Measurements from ENCODE around the gene TMEM222.

Gene TMEM222

DNA sequence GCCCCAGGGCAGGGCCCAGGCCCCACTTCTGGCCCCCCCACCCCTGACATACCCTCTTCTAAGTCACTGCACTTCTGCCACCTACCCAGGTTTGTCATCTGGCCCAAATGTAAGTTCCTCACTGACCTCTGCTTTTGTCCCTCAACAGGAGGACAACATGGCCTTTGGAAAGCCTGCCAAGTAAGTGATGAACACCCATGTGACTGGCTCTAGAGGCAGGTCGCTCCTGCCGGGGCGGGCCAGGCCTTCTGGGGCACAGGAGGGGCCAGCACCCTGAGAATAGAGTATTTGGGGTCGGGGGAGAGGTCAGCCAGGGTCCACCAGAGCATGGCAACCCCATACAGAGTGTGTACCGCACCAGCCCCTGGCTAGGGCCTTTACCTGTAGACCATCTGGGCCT is 10.0 kb downstream of the TMEM222 start:
- Histone ChIP-seq H3K27ac (ENCODE audit: low read depth, low read length) (no peak overlapping the region), H3K4me1 (ENCODE audit: insufficient read depth, low read length) (no peaks in the 10 kb centered on the region)

DNA sequence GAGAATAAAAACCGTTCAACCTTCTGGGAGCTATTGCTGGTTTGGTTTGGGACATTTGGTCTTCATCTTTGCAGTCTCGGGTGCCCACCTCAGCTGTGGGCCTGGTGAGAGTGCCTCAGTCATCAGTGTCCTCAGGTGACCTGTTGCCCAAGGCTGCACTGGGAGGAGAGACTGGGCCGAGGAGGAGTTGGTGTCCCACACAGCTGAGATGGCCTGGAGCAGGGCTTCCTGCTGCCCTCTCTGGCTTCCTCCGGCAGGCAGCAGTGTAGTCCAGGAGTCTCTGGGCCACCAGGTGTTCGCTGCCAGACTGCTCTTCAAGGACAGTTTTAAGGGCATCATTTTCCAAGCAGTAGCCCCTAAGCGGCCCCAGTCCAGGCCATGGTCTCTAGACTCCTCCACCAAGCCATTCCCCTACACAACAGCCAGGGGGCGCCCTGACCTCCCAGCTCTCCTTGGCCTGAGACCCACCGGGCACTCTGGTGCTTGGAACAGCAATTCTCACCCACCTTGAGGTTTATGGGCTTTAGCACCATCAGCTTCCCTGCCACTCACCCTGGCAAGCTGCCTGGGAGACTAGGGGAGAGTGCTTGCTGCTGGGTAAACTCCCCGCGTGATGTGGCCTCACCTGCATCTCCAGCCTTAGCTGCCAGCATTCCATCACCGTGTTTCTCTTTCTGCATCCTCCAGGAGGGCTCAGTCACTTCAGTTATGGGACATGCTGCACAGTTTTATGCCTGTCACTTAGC is 10.7 kb downstream of the TMEM222 start:
- Histone ChIP-seq H3K27me3 (ENCODE audit: insufficient read depth, low read length) (no peaks in the 10 kb centered on the region), H3K27ac (ENCODE audit: low read depth, low read length) (no peak overlapping the region), H3K9ac (ENCODE audit: low read depth, low read length) (no peak overlapping the region), H3K4me1 (ENCODE audit: insufficient read depth, low read length) (no peaks in the 10 kb centered on the region), H3K36me3 (ENCODE audit: insufficient read depth, low read length) (peaks cover 62% of the 10 kb centered on the region), H3K9me3 (ENCODE audit: insufficient read depth, low read depth, low read length) (no peaks in the 10 kb centered on the region), H3K4me3 (ENCODE audit: low read length) (no peak overlapping the region)
- WGBS, result 75% methylated on average over 11 of the region's 11 CpGs

More for the DNA sequence above, 10.0 kb downstream of the TMEM222 start:
- Histone ChIP-seq H3K9ac (ENCODE audit: low read depth, low read length) (no peak overlapping the region), H3K9me3 (ENCODE audit: insufficient read depth, low read depth, low read length) (no peaks in the 10 kb centered on the region), H3K4me3 (ENCODE audit: low read length) (no peak overlapping the region), H3K27me3 (ENCODE audit: insufficient read depth, low read length) (no peaks in the 10 kb centered on the region), H3K36me3 (ENCODE audit: insufficient read depth, low read length) (peaks cover 65% of the 10 kb centered on the region)
- 93% methylated on average over 5 of the region's 5 CpGs for WGBS

DNA sequence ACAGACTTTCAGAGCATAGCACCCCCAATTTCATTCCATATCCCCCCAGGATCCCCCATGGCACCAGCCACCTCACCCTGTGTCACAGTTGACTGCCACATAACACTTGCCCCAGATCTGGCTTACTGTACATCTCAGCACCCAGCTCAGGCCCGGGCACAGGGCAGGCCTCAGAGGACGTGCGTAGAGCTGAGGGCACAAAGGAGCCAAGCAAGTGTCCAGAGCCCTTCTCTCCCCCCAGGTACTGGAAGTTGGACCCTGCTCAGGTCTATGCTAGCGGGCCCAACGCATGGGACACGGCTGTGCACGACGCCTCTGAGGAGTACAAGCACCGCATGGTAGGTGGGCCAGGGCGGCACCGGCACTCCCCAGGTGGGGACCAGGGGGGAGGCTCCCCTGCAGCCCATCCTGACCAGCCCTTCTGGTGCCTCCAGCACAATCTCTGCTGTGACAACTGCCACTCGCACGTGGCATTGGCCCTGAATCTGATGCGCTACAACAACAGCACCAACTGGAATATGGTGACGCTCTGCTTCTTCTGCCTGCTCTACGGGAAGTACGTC is 11.8 kb downstream of the TMEM222 start:
- Histone ChIP-seq H3K9ac (ENCODE audit: low read depth, low read length) (no peak overlapping the region), H3K36me3 (ENCODE audit: insufficient read depth, low read length) (peaks cover 52% of the 10 kb centered on the region), H3K9me3 (ENCODE audit: insufficient read depth, low read depth, low read length) (no peaks in the 10 kb centered on the region), H3K4me3 (ENCODE audit: low read length) (no peak overlapping the region), H3K27ac (ENCODE audit: low read depth, low read length) (no peak overlapping the region), H3K4me1 (ENCODE audit: insufficient read depth, low read length) (no peaks in the 10 kb centered on the region), H3K27me3 (ENCODE audit: insufficient read depth, low read length) (no peaks in the 10 kb centered on the region)
- WGBS, result 96% methylated on average over 17 of the region's 17 CpGs

DNA sequence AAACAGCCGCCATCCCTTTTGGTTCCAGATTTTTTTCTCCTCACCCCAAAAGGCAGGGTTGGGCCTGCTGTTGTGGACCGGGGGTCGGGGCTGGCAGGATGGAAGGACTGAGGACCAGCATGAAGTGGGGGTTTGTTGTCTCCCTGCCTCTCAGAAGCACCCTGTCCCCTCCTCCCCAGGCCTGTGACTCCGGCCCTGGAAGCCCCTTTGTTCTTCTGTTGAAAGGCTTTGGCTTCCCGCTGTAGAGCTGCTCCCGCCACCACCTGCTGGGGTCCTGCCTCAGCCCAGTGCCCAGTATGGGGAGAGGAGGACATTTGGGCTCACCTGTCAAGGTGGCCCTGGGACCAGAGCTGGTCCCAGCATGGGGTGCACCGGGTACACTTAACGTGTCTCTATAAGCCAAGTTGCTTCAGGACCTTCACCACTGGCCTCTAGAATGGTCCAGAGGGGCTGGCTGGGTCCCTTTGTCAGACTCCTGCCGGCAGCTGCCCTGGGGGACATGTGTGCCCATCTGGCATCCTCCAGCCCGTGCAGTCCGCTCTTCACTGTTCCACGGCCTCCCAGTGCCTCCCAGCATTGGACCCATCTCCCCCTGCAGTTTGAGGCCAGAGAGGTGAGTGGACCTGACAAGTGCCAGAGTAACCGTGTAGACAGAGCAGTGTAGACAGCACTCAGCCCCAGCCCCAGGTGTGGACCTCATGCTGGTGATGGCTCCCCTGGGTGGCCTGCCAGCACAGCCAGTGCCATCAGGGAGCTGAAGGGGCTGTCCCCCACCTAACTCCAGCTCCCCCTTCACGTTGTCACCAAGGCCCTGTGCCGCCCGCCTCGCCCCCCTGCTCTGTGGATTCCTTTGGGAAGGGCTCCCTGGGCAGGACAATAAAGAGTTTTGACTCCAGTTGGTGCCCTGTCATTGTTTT is 13.8 kb downstream of the TMEM222 start:
- H3K4me1 ChIP-seq (ENCODE audit: insufficient read depth, low read length), result peaks cover 3% of the 10 kb centered on the region; the same call in 1 of the 2 replicates
- H3K9ac ChIP-seq (ENCODE audit: low read depth, low read length), result no peak overlapping the region
- no peaks in the 10 kb centered on the region for H3K9me3 ChIP-seq (ENCODE audit: insufficient read depth, low read depth, low read length)
- H3K27ac ChIP-seq (ENCODE audit: low read depth, low read length), result no peak overlapping the region
- H3K27me3 ChIP-seq (ENCODE audit: insufficient read depth, low read length), result no peaks in the 10 kb centered on the region
- H3K4me3 ChIP-seq (ENCODE audit: low read length), result no peak overlapping the region
- WGBS, result 93% methylated on average over 17 of the region's 17 CpGs
- H3K36me3 ChIP-seq (ENCODE audit: insufficient read depth, low read length), result peaks cover 46% of the 10 kb centered on the region

DNA sequence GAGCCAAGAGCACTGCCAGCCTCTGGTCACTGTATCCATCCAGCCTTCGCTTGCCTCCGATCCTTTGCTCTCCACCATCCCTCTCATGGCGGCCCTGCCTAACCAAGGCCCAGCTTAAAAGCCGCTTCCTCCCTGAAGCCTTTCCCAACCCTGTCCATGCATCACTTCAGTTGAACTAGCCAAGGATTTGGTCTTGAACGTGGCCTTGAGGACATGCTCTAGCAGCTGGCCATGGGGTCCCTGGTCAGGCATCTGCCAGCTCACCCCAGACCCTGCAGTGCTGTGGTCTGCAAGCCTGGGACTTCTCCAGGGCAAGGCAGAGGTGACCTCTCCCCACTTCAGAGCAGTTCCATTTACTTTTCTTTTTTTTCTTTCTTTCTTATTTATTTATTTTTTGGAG is 14.8 kb downstream of the TMEM222 start:
- no peak overlapping the region for H3K27ac ChIP-seq (ENCODE audit: low read depth, low read length)
- no peaks in the 10 kb centered on the region for H3K9me3 ChIP-seq (ENCODE audit: insufficient read depth, low read depth, low read length)
- peaks cover 37% of the 10 kb centered on the region for H3K36me3 ChIP-seq (ENCODE audit: insufficient read depth, low read length)
- H3K27me3 ChIP-seq (ENCODE audit: insufficient read depth, low read length), result no peaks in the 10 kb centered on the region
- H3K4me3 ChIP-seq (ENCODE audit: low read length), result no peak overlapping the region
- 92% methylated on average over 5 of the region's 5 CpGs for WGBS
- no peak overlapping the region for H3K9ac ChIP-seq (ENCODE audit: low read depth, low read length)
- peaks cover 7% of the 10 kb centered on the region; the same call in 1 of the 2 replicates for H3K4me1 ChIP-seq (ENCODE audit: insufficient read depth, low read length)

- H3K9ac ChIP-seq (ENCODE audit: low read depth, low read length), result no peak overlapping the region
- WGBS, result 84% methylated on average over 6 of the region's 6 CpGs
Observed at GRCh38 chr1:27338751-27339150, 16.8 kb downstream of the TMEM222 start.

GRCh38 chr1:27339213-27339612 is 17.2 kb downstream of the TMEM222 start:
- Histone ChIP-seq H3K27ac (ENCODE audit: low read depth, low read length) (no peak overlapping the region), H3K27me3 (ENCODE audit: insufficient read depth, low read length) (no peaks in the 10 kb centered on the region), H3K4me3 (ENCODE audit: low read length) (no peak overlapping the region), H3K36me3 (ENCODE audit: insufficient read depth, low read length) (peaks cover 18% of the 10 kb centered on the region), H3K9ac (ENCODE audit: low read depth, low read length) (no peak overlapping the region), H3K4me1 (ENCODE audit: insufficient read depth, low read length) (peaks cover 26% of the 10 kb centered on the region), H3K9me3 (ENCODE audit: insufficient read depth, low read depth, low read length) (no peaks in the 10 kb centered on the region)
- WGBS, result 76% methylated on average over 5 of the region's 5 CpGs

More at GRCh38 chr1:27338751-27339150, 16.8 kb downstream of the TMEM222 start:
- H3K4me3 ChIP-seq (ENCODE audit: low read length), result no peak overlapping the region
- no peaks in the 10 kb centered on the region for H3K27me3 ChIP-seq (ENCODE audit: insufficient read depth, low read length)
- H3K4me1 ChIP-seq (ENCODE audit: insufficient read depth, low read length), result peaks cover 26% of the 10 kb centered on the region
- H3K9me3 ChIP-seq (ENCODE audit: insufficient read depth, low read depth, low read length), result no peaks in the 10 kb centered on the region
- H3K36me3 ChIP-seq (ENCODE audit: insufficient read depth, low read length), result peaks cover 22% of the 10 kb centered on the region
- no peak overlapping the region for H3K27ac ChIP-seq (ENCODE audit: low read depth, low read length)

- 24% methylated on average over 22 of the region's 22 CpGs for WGBS
- Histone ChIP-seq H3K9me3 (ENCODE audit: insufficient read depth, low read depth, low read length) (no peaks in the 10 kb centered on the region), H3K9ac (ENCODE audit: low read depth, low read length) (peak within 1 kb of the TSS; percentile 34; the same call in 1 of the 2 replicates), H3K4me3 (ENCODE audit: low read length) (peak within 1 kb of the TSS; percentile 42), H3K27me3 (ENCODE audit: insufficient read depth, low read length) (no peaks in the 10 kb centered on the region), H3K36me3 (ENCODE audit: insufficient read depth, low read length) (no peaks in the 10 kb centered on the region; the same call in 1 of the 2 replicates), H3K27ac (ENCODE audit: low read depth, low read length) (no peak within 1 kb of the TSS), H3K4me1 (ENCODE audit: insufficient read depth, low read length) (peaks cover 26% of the 10 kb centered on the region)
Observed at GRCh38 chr1:27341525-27342252, 19.7 kb downstream of the TMEM222 start, which contains the start of gene SYTL1. Gene SYTL1, plus strand, starts transcription at chr1:27342022. Its CDS starts 3,313 bp downstream, at chr1:27345335.

- H3K27me3 ChIP-seq (ENCODE audit: insufficient read depth, low read length), result no peaks in the 10 kb centered on the region
- no peaks in the 10 kb centered on the region for H3K9me3 ChIP-seq (ENCODE audit: insufficient read depth, low read depth, low read length)
- no peak overlapping the region for H3K27ac ChIP-seq (ENCODE audit: low read depth, low read length)
- H3K36me3 ChIP-seq (ENCODE audit: insufficient read depth, low read length), result no peaks in the 10 kb centered on the region; the same call in 1 of the 2 replicates
- WGBS, result 81% methylated on average over 8 of the region's 8 CpGs
- peak overlapping the region; percentile 42 for H3K4me3 ChIP-seq (ENCODE audit: low read length)
- peaks cover 26% of the 10 kb centered on the region for H3K4me1 ChIP-seq (ENCODE audit: insufficient read depth, low read length)
- H3K9ac ChIP-seq (ENCODE audit: low read depth, low read length), result peak overlapping the region; percentile 34; the same call in 1 of the 2 replicates
Observed at GRCh38 chr1:27342391-27342777, 20.4 kb downstream of the TMEM222 start.

DNA sequence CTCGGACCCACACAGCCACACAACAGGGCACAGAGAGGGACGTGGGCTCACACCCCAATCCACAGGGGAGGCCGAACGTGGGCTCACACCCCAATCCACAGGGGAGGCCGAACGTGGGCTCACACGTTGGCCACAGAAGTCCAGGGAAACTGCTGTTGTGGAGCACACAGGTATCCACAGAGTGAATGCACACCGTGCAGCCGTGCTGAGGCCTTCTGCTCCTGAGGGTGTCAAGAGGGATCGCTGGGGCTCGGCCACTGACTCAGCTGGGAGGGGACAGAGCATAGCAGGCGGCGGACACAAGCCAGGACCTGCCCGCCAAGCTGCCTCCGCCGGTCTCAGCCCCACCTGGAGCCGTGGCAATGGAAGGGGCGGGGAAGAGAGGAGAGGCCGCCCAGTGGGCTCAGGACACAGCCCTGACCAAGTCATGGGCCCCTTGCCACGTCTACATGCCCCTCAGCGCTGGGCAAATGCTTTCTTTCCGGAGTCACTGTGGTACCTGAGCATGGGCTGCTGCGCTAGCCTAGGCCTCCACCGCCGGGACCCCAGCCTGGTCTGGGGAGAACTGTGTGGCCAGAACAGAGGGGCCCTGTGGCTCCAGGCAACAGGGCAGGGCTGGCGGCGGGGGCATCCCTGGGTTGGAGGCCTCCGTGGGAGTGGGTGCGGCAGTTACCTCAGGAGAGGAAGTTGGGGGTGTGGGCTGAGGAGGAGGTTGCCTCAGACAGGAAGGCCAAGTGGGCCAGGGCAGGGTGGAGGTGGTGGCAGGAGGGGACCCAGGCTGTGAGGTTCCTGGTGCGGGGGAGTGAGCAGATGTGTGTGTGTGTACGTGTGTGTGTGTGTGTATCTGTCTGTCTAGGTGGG is 21.0 kb downstream of the TMEM222 start:
- Histone ChIP-seq H3K4me1 (ENCODE audit: insufficient read depth, low read length) (peaks cover 26% of the 10 kb centered on the region), H3K4me3 (ENCODE audit: low read length) (no peak overlapping the region), H3K27ac (ENCODE audit: low read depth, low read length) (0 out of 2 replicates have a peak overlapping the region, but pooled peaks have one; percentile 18), H3K27me3 (ENCODE audit: insufficient read depth, low read length) (no peaks in the 10 kb centered on the region), H3K36me3 (ENCODE audit: insufficient read depth, low read length) (no peaks in the 10 kb centered on the region; the same call in 1 of the 2 replicates), H3K9ac (ENCODE audit: low read depth, low read length) (peak overlapping the region; percentile 21; the same call in 1 of the 2 replicates), H3K9me3 (ENCODE audit: insufficient read depth, low read depth, low read length) (no peaks in the 10 kb centered on the region)
- 59% methylated on average over 31 of the region's 31 CpGs for WGBS

All from HUES64 (cell line).